H1 (cell line): ENCODE results near the gene GPX8. TPM values are rescaled to one million over a fixed set of nuclear protein-coding genes. Genes with fewer than 3 reads are reported as not detected.

Experiments used
- CTCF ChIA-PET: fragments of 300-600 bp; sonication (Branson Sonifier 250); formaldehyde crosslinking; loops from one replicate; lab custom pipeline; 2021; ENCODE audit not compliant: partially characterized antibody; lab: Charles Lee
- POLR2A ChIA-PET: fragments of 300-600 bp; sonication (Branson Sonifier 250); formaldehyde crosslinking; loops from one replicate; lab custom pipeline; 2021; ENCODE audit warnings: inconsistent platforms; ENCODE audit not compliant: partially characterized antibody; lab: Charles Lee
- DNase-seq, 2 experiments: peaks; one replicate each; pipeline versions ENCODE4 v3.0.0 to v3.0.0-alpha.2; 2010 to 2022; ENCODE audit warnings: low spot score in 2 of 2, low read depth in 1 of 2, mixed read lengths in 1 of 2
- FAIRE-seq: peaks from 2 replicates; lab custom pipeline; 2011; peaks lifted over from hg19 to GRCh38; lab: Jason Lieb, UNC
- H2AFZ ChIP-seq: 2 replicates; pipeline ENCODE4 v1.8.1; 2012; ENCODE audit warnings: low read length, inconsistent platforms
- H2AK5ac ChIP-seq: 2 replicates; pipeline ENCODE4 v1.6.1; 2013; ENCODE audit warnings: low read depth, low read length
- H2BK120ac ChIP-seq: replicated peaks from 2 replicates; pipeline ENCODE3; 2013; ENCODE audit warnings: low read depth, low read length, inconsistent platforms
- H2BK12ac ChIP-seq: 2 replicates; pipeline ENCODE4 v1.6.1; 2013; ENCODE audit warnings: low read depth, low read length
- H2BK15ac ChIP-seq: 2 replicates; pipeline ENCODE4 v1.6.1; 2013; ENCODE audit warnings: low read length
- H2BK20ac ChIP-seq: 2 replicates; pipeline ENCODE4 v1.6.1; 2013; ENCODE audit warnings: low read length
- H2BK5ac ChIP-seq: 2 replicates; pipeline ENCODE4 v1.6.1; 2013; ENCODE audit warnings: low read depth, low read length
- H3K14ac ChIP-seq: 2 replicates; pipeline ENCODE4 v1.6.1; 2013; ENCODE audit warnings: inconsistent platforms; ENCODE audit not compliant: insufficient read length
- H3K18ac ChIP-seq: 2 replicates; pipeline ENCODE4 v1.6.1; 2013; ENCODE audit warnings: low read length; ENCODE audit errors: extremely low read depth
- H3K23ac ChIP-seq: 2 replicates; pipeline ENCODE4 v1.6.1; 2013; ENCODE audit warnings: inconsistent platforms; ENCODE audit not compliant: insufficient read length
- H3K23me2 ChIP-seq: 2 replicates; pipeline ENCODE4 v1.6.1; 2013; ENCODE audit warnings: low read depth, low read length
- H3K27ac ChIP-seq: 2 replicates; pipeline ENCODE4 v1.6.1; 2011; ENCODE audit warnings: low read depth, low read length, inconsistent platforms
- H3K27me3 ChIP-seq, 4 experiments: replicated peaks in 1 of 4; 1 replicate in 1 of 4; 2 replicates in 3 of 4; pipeline versions ENCODE4 v1.6.1 to v1.8.1; 2011 to 2013; ENCODE audit warnings: low read length in 3 of 4, mild to moderate bottlenecking in 3 of 4, inconsistent platforms in 2 of 4, mixed read lengths in 2 of 4, moderate library complexity in 1 of 4; ENCODE audit not compliant: control insufficient read depth in 3 of 4, insufficient read depth in 3 of 4; ENCODE audit errors: extremely low read depth in 1 of 4
- H3K36me3 ChIP-seq, 4 experiments: 2 replicates each; pipeline versions ENCODE4 v1.6.1 to v1.8.1; 2011 to 2013; ENCODE audit warnings: mild to moderate bottlenecking in 4 of 4, low read length in 3 of 4, moderate library complexity in 2 of 4, control low read depth in 1 of 4, inconsistent platforms in 1 of 4; ENCODE audit not compliant: insufficient read depth in 4 of 4, control insufficient read depth in 2 of 4
- H3K4ac ChIP-seq: replicated peaks from 2 replicates; pipeline ENCODE3; 2013; ENCODE audit warnings: low read length, low read depth, mixed read lengths, inconsistent platforms; ENCODE audit not compliant: insufficient read length
- H3K4me1 ChIP-seq, 4 experiments: replicated peaks in 1 of 4; 1 replicate in 1 of 4; 2 replicates in 3 of 4; pipeline versions ENCODE4 v1.6.1 to v1.8.1; 2011 to 2013; ENCODE audit warnings: low read length in 3 of 4, inconsistent platforms in 2 of 4, mixed read lengths in 1 of 4; ENCODE audit not compliant: insufficient read depth in 4 of 4, control insufficient read depth in 3 of 4
- H3K4me2 ChIP-seq, 2 experiments: 2 replicates each; pipeline versions ENCODE4 v1.6.1 to v1.8.1; 2011 to 2013; ENCODE audit warnings: low read depth in 2 of 2, low read length in 2 of 2, control low read depth in 1 of 2, inconsistent platforms in 1 of 2, mild to moderate bottlenecking in 1 of 2; ENCODE audit not compliant: insufficient read depth in 1 of 2
- H3K4me3 ChIP-seq, 4 experiments: fragments of 200-600, 300-600 bp in 1 of 4; sonication (generic), shearing (Covaris generic), sonication (Bioruptor Twin) in 1 of 4; 2 replicates each; pipeline versions ENCODE4 v1.5.1 to v1.8.1; 2011 to 2016; ENCODE audit warnings: low read length in 4 of 4, low read depth in 3 of 4, control low read depth in 2 of 4, inconsistent platforms in 2 of 4, mild to moderate bottlenecking in 2 of 4, mixed read lengths in 1 of 4, moderate library complexity in 1 of 4; ENCODE audit not compliant: insufficient read depth in 2 of 4; ENCODE audit errors: extremely low read depth in 1 of 4
- H3K56ac ChIP-seq: replicated peaks from 2 replicates; pipeline ENCODE3; 2013; ENCODE audit warnings: low read depth, mild to moderate bottlenecking, mixed read lengths, low read length, inconsistent platforms; ENCODE audit not compliant: insufficient read length
- H3K79me1 ChIP-seq: 2 replicates; pipeline ENCODE4 v1.6.1; 2013; ENCODE audit warnings: low read depth, low read length, control low read depth
- H3K79me2 ChIP-seq, 2 experiments: 2 replicates each; pipeline versions ENCODE4 v1.6.1 to v1.8.1; 2012 to 2013; ENCODE audit warnings: low read length in 2 of 2, mild to moderate bottlenecking in 2 of 2, inconsistent platforms in 1 of 2; ENCODE audit not compliant: insufficient read depth in 2 of 2, control insufficient read depth in 1 of 2
- H3K9ac ChIP-seq, 4 experiments: replicated peaks in 1 of 4; 1 replicate in 1 of 4; 2 replicates in 3 of 4; pipeline versions ENCODE4 v1.6.1 to v1.8.1; 2011 to 2013; ENCODE audit warnings: low read depth in 3 of 4, low read length in 3 of 4, control low read depth in 2 of 4, mild to moderate bottlenecking in 2 of 4, moderate library complexity in 2 of 4, inconsistent platforms in 1 of 4; ENCODE audit errors: extremely low read depth in 1 of 4
- H3K9me3 ChIP-seq, 2 experiments: 2 replicates each; pipeline versions ENCODE4 v1.6.1 to v1.8.1; 2012 to 2013; ENCODE audit warnings: mild to moderate bottlenecking in 2 of 2, moderate library complexity in 2 of 2, control low read depth in 1 of 2, inconsistent platforms in 1 of 2, low read depth in 1 of 2, low read length in 1 of 2, mixed read lengths in 1 of 2; ENCODE audit not compliant: insufficient read depth in 2 of 2
- H4K20me1 ChIP-seq, 2 experiments: replicated peaks in 1 of 2; 2 replicates each; pipeline versions ENCODE3 to v1.8.1; 2011 to 2013; ENCODE audit warnings: inconsistent platforms in 2 of 2, low read length in 2 of 2, mild to moderate bottlenecking in 1 of 2; ENCODE audit not compliant: insufficient read depth in 2 of 2, control insufficient read depth in 1 of 2
- H4K5ac ChIP-seq: 2 replicates; pipeline ENCODE4 v1.6.1; 2013; ENCODE audit warnings: low read length, low read depth, mixed read lengths, inconsistent platforms; ENCODE audit not compliant: insufficient read length
- H4K8ac ChIP-seq: 2 replicates; pipeline ENCODE4 v1.8.0; 2013; ENCODE audit warnings: mild to moderate bottlenecking, moderate library complexity, low read length, inconsistent platforms; ENCODE audit not compliant: insufficient read depth; ENCODE audit errors: extremely low read depth
- H4K91ac ChIP-seq: replicated peaks from 2 replicates; pipeline ENCODE3; 2013; ENCODE audit warnings: low read length, mixed read lengths, inconsistent platforms; ENCODE audit not compliant: insufficient read length
- BACH1 ChIP-seq: IDR thresholded peaks from 2 replicates; pipeline ENCODE4 v1.6.1; 2012; ENCODE audit warnings: low read length, improper control_type of control experiment
- CHD1 ChIP-seq: IDR thresholded peaks from 2 replicates; pipeline ENCODE4 v1.6.1; 2012; ENCODE audit warnings: low read depth, low read length, improper control_type of control experiment
- CTBP2 ChIP-seq: IDR thresholded peaks from 2 replicates; pipeline ENCODE4 v1.7.0; 2011; ENCODE audit warnings: borderline replicate concordance, mild to moderate bottlenecking, moderate library complexity, mixed read lengths, low read length; ENCODE audit not compliant: insufficient read depth, insufficient read length
- JUND ChIP-seq: IDR thresholded peaks from 2 replicates; pipeline ENCODE4 v1.6.1; 2011; ENCODE audit warnings: mild to moderate bottlenecking, improper control_type of control experiment, low read length
- KDM1A ChIP-seq: fragments of 200-600, 300-600 bp; sonication (generic); IDR thresholded peaks from 2 replicates; pipeline ENCODE4 v1.7.1; 2016; ENCODE audit warnings: mild to moderate bottlenecking, low read length, borderline replicate concordance
- MAFK ChIP-seq: IDR thresholded peaks from 2 replicates; pipeline ENCODE4 v1.6.1; 2012; ENCODE audit warnings: low read depth, mild to moderate bottlenecking, improper control_type of control experiment, low read length
- NRF1 ChIP-seq: IDR thresholded peaks from 2 replicates; pipeline ENCODE4 v1.6.1; 2011; ENCODE audit warnings: mild to moderate bottlenecking, low read depth, low read length, improper control_type of control experiment
- RNF2 ChIP-seq: fragments of 200-900, 300-1000 bp; sonication (generic); IDR thresholded peaks from 2 replicates; pipeline ENCODE4 v1.7.1; 2016; ENCODE audit warnings: borderline replicate concordance, low read depth, mild to moderate bottlenecking, antibody characterized with exemption, low read length; ENCODE audit not compliant: poor library complexity, severe bottlenecking; ENCODE audit errors: missing control alignments
- SP2 ChIP-seq: IDR thresholded peaks from 2 replicates; pipeline ENCODE4 v1.6.1; 2012; ENCODE audit warnings: mild to moderate bottlenecking, low read length, inconsistent platforms
- TAF1 ChIP-seq: IDR thresholded peaks from 2 replicates; pipeline ENCODE4 v1.6.1; 2011; ENCODE audit warnings: mild to moderate bottlenecking, low read depth, low read length
- TCF12 ChIP-seq: IDR thresholded peaks from 2 replicates; pipeline ENCODE4 v1.6.1; 2011; ENCODE audit warnings: low read depth, mild to moderate bottlenecking, low read length
- WGBS, 2 experiments: shearing (Covaris generic) in 1 of 2; methylation state at CpG; one replicate each; pipeline versions ENCODE4 v1.1.6 to v1.1.7; 2013 to 2015; ENCODE audit warnings: low lambda C conversion rate in 2 of 2, mixed read lengths in 2 of 2, inconsistent platforms in 1 of 2, low coverage in 1 of 2, missing lambda C conversion rate in 1 of 2; ENCODE audit not compliant: insufficient replicate concordance in 2 of 2, insufficient coverage in 1 of 2, insufficient read length in 1 of 2; ENCODE audit errors: extremely low coverage in 1 of 2, missing lambda C conversion rate in 1 of 2; 5-methylcytosine and 5-hydroxymethylcytosine counted together
- polyA plus RNA-seq, 7 experiments: library from polyadenylated mRNA; depleted of rRNA in 3 of 7; stranded (reverse) in 5 of 7; unstranded in 2 of 7; fragments of >200 nt in 5 of 7; fragments of 200-250 nt in 2 of 7; gene quantifications; 1 replicate in 5 of 7; 2 replicates in 1 of 7; 4 replicates in 1 of 7; pipeline versions ENCODE4 v1.2.1 to v1.2.3, GENCODE V29; 2011 to 2013; ENCODE audit warnings: missing spikeins in 2 of 7, mixed read lengths in 2 of 7
- total RNA-seq: library from RNA; stranded (reverse); fragmentation: NEBNext Ultra II Directional; extraction: Animal tissue kit (Norgen Biotek cat#: 25700); gene quantifications from 2 replicates; pipeline ENCODE4 v1.2.1, GENCODE V29; 2021

The GPX8 gene
- total and polyA plus RNA-seq, 2 of the 8 experiments (the other 6 are each of a cell fraction or from before 2014, with no cell fraction given) = 19.5 to 60.4 TPM

- H3K27me3 ChIP-seq = peaks cover 16 to 43% (median 32%) of the 10 kb centered on the region in 4 experiments
- CTCF ChIA-PET = interaction anchor here (0.6 to 1.5 kb wide), 2 partner anchors 8 to 1699 kb away, joined by 3 read pairs; no protein-coding TSS in a partner anchor
- H4K20me1 ChIP-seq = no peaks in the 10 kb centered on the region
- H3K9ac ChIP-seq = no peak overlapping the region
- H2BK120ac ChIP-seq = no peak overlapping the region
- no peak overlapping the region for H4K5ac ChIP-seq
- no peak overlapping the region for H3K4me2 ChIP-seq
- no peak overlapping the region for H4K8ac ChIP-seq
- POLR2A ChIA-PET = interaction anchor here (1.5 kb wide), 1 partner anchor 48 kb away, joined by 4 read pairs; no protein-coding TSS in a partner anchor
- no peak overlapping the region for H3K18ac ChIP-seq
- no peaks in the 10 kb centered on the region for H3K79me1 ChIP-seq
- FAIRE-seq = no peak
- H4K91ac ChIP-seq = no peak overlapping the region
- TF ChIP-seq CHD1 (no peak), KDM1A (no peak), JUND (no peak), SP2 (no peak), CTBP2 (no peak), TAF1 (no peak), TCF12 (no peak), NRF1 (no peak), RNF2 (no peak), MAFK (no peak), BACH1 (no peak)
- no peak overlapping the region for H3K14ac ChIP-seq
- no peak overlapping the region for H3K4ac ChIP-seq
- no peak overlapping the region for H2BK20ac ChIP-seq
- no peaks in the 10 kb centered on the region for H3K36me3 ChIP-seq
- no peak overlapping the region for H3K56ac ChIP-seq
- H2AK5ac ChIP-seq = no peak overlapping the region
- no peak overlapping the region for H2BK5ac ChIP-seq
- H3K4me1 ChIP-seq = peaks cover 0 to 4% (median 0%) of the 10 kb centered on the region in 4 experiments; a peak in 2 of 7 replicates
- H2BK12ac ChIP-seq = no peak overlapping the region
- no peak overlapping the region for H3K4me3 ChIP-seq
- no peak overlapping the region for H2BK15ac ChIP-seq
- no peak for DNase-seq
- no peak overlapping the region for H2AFZ ChIP-seq
- no peaks in the 10 kb centered on the region for H3K79me2 ChIP-seq
- WGBS, 2 experiments = 63% methylated on average over 1 of the region's 1 CpG; no CpG with 5 or more reads in 1 of the 2 experiments
- H3K23me2 ChIP-seq = peaks cover 6% of the 10 kb centered on the region
- H3K23ac ChIP-seq = no peak overlapping the region
- H3K9me3 ChIP-seq = no peaks in the 10 kb centered on the region
- no peak overlapping the region for H3K27ac ChIP-seq
Measured at GRCh38 chr5:55180016-55180415, 20.0 kb downstream of the GPX8 start.
